Measurements from ENCODE around the gene PSMD3.
"Not testable (repeated sequence)": the region's sequence is repeated elsewhere in the genome, so short reads cannot be mapped to it uniquely, and the experiment has no call there.

The PSMD3 gene

DNA sequence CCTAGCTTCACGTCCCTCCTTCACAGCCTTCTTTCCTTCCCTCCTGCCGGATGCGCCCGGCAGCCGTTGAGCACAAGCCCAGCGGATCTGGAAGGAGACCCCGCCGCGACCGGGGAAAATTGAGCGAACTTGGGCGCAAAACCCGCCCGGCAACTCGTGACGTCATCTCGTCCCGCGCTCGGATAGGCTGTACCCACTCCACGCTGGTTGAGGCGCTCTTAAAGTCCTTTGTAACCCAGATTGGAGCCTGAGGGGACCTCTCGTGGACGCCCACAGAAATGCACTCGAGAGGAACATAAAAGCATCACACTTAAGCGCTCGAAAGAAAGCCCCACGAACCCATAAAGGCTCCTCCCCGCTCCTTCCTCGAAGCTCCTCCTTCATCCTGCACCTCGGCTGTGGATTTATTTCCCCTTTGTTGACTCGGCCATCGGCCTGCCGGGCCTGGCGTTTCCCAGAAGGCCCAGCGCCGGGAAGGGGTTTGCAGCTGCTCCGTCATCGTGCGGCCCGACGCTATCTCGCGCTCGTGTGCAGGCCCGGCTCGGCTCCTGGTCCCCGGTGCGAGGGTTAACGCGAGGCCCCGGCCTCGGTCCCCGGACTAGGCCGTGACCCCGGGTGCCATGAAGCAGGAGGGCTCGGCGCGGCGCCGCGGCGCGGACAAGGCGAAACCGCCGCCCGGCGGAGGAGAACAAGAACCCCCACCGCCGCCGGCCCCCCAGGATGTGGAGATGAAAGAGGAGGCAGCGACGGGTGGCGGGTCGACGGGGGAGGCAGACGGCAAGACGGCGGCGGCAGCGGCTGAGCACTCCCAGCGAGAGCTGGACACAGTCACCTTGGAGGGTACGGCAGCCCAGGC, at the start of gene PSMD3:
PSMD3 (plus strand) TSS at position 457 of the 856 bp plus-strand sequence; CDS start at position 621, 164 bp downstream.
- DNase-seq = peak; percentile 96

DNA sequence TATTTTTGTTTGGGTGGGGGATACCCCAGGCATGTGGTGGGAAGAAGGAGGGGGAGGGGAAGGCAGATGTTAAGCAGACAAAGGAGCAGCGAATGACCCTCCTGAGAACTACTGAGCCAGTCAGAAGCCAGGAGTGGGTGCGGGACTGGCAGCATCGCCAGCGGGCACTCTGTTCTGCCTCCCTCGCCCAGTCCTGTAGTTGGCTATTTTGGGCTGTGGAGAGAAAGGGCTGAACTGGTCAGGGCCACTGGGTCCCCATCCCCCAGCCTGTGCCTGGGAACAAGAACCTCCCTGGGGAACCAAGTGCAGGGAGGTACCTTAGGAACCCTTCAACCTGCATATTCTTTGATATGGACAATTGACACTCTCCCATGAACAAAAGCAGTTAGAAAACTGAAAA, 46.7 kb upstream of the PSMD3 start:
- no peak for DNase-seq

DNA sequence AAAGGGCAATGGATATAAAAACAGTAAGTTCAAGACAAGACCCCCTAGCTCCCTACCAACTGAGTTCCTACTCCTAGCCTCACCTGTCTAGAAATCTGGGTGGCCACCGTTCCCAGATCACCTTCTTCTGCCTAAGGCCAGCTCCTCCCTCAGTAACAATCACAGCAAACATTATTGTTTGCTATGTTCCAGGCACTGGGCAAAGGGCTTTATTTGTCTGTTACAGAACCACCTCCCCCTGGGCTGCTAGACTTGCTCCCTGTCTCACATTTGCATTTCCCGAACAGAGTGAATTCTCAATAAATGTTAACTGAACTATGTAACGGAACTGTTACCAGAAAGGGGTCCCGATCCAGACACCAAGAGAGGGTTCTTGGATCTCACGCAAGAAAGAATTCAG, 46.3 kb upstream of the PSMD3 start:
- DNase-seq = no peak

DNA sequence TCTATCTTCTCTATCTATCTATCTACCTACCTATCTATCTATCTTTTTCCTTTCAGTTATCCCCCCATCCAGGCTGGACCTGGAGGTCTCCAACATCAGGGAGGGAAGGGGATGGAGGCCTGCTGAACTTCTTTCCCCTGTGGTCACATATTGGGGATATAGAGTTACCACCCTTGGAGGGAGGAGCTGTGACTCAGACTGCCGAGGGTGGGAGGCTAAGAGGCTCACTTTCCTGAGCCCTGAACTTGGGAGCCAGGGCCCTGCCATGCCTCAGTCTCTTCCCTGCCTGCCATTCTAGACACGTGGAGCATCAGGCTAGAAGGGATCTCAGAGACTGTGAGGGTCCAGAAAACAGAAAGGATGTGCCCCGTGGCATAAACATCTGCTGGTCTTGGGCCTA, 44.7 kb upstream of the PSMD3 start:
- DNase-seq = no peak

DNA sequence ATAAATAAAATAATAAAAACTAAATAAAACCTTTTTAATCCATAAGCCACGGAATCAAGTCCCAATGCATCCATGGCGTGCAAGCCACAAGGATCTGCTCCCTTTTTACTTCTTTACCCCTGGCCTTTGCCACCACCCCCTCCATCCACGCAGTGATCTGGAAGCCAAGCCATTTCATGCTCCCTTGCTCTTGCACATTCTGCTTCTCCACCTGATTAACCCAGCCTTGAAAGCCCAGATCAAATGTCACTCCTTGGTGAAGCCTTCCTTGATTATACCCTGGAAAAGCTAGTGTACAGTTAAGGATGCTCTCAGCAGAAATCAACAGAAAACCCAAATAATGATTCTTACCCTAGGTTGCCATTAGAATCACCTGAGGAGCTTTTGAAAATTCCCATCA, 43.2 kb upstream of the PSMD3 start:
- DNase-seq = no peak

DNA sequence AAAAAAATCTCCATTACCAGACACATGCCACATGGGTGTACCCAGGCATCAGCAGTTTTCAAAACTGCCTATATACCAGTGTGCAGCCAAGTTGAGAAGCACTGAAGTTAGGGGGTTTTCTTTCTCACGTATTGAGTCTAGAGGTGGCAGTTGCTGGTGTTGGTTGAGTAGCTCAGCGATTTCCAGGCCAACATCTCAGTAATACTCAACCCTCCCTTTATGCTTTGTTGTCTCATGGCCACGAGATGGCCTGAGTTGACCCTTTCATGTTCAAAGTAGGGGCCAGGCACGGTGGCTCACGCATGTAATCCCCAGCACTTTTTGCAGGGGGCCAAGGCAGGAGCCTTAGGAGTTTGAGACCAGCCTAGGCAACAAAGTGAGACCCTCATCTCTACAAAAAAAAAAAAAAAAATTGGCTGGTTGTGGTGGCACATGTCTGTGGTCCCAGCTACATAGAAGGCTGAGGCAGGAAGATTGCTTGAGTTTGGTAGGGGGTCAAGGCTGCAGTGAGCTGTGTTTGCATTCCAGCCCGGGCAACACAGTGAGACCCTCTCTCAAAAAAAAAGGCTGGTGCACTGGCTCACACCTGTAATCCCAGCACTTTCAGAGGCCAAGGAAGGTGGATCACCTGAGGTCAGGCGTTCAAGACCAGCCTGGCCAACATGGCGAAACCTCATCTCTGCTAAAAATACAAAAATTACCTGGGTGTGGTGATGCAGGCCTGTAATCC, 42.3 kb upstream of the PSMD3 start:
- DNase-seq = no peak

DNA sequence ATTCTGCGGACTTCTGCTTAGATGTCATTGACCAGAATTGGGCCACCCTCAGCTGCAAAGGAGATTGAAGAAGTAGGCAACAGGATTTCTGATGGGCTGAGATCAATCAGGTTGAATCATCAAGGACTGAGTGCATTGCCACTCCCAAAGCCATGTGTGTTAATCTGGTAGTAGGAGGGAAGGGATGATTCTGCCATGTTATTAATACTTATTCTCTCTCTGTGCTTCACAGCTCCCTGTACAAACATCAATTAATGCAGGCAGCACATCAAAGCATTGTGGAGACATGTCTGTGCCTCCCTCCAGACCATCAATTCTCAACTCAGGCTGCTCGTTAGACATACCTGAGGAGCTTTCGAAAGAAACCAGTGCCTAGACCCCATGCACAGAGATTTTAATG, 41.5 kb upstream of the PSMD3 start:
- DNase-seq = no peak

DNA sequence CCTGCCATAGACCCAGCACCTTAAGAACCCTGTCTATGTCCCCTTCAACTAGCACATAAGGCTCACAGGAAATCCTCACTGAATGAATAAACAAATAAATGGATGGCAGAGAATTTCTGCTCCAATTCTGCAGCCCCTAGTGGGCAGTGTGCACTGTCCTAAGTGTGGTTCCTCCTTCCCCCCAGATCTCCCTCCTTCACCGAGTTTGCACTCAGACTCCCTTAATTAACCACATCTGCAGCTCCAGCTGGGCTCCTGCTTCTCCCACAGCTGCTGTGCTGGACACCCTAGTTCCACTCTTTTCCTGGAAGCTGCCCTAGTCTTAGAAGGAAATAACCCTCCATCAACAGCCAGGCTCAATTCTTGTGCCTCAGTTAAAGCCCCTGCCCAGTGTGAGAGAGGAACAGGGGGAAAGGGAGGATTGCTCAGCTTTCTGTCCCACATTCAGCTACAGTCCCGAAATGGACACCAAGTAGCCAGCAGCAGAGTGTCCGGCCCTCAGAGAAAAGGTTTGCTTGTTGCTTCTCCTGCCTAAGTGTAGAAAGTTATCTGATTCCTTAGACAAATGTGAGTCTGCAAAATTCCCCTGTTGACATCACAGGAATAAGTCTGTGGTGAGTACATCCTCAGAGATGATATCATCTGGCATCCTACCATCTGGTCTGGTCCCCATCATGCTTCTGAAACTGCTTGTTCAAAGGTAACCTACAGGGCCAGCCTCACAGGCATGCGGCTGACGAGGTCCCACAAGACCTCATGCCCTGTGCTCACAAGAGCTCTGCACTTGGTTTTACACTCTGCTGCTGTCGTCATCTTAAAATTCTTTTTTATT, 40.8 kb upstream of the PSMD3 start:
- DNase-seq = no peak

DNA sequence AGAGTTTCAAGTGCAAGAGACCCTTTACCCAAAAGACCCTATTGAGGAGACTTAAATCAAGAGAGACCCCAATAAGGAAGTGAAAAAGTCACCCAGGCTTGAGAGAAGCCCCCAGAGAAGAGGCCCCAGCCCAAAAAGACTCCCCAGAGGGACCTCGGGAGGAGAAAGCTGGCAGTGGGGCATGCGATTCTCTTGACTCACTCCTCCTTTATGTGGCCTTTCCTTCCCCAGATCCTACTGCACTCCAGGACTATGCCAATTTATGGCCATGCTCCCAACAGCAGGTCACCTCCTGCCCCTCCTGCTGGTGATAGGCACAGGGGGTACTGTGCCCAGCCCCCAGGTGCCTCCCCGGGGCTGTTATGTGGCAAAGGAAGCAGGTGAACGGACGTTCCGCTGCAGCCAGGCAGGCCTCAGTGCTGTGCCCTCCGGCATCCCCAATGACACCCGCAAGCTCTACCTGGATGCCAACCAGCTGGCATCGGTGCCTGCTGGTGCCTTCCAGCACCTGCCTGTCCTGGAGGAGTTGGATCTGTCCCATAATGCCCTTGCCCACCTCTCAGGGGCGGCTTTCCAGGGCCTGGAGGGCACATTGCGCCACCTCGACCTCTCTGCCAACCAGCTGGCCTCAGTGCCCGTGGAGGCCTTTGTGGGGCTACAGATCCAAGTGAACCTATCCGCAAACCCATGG, 36.8 kb upstream of the PSMD3 start:
- no peak for DNase-seq

DNA sequence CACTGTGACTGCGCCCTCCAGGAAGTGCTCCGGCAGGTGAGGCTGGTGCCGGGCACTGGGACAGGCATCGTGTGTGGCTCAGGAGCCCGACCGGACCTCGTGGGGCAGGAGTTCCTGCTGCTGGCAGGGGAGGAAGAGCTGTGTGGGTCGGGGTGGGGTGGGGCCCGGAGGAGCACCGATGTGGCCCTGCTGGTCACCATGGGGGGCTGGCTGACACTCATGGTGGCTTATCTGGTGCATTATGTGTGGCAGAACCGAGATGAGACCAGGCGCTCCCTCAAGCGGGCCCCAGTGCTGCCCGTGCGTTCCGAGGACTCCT, 36.3 kb upstream of the PSMD3 start:
- no peak for DNase-seq

DNA sequence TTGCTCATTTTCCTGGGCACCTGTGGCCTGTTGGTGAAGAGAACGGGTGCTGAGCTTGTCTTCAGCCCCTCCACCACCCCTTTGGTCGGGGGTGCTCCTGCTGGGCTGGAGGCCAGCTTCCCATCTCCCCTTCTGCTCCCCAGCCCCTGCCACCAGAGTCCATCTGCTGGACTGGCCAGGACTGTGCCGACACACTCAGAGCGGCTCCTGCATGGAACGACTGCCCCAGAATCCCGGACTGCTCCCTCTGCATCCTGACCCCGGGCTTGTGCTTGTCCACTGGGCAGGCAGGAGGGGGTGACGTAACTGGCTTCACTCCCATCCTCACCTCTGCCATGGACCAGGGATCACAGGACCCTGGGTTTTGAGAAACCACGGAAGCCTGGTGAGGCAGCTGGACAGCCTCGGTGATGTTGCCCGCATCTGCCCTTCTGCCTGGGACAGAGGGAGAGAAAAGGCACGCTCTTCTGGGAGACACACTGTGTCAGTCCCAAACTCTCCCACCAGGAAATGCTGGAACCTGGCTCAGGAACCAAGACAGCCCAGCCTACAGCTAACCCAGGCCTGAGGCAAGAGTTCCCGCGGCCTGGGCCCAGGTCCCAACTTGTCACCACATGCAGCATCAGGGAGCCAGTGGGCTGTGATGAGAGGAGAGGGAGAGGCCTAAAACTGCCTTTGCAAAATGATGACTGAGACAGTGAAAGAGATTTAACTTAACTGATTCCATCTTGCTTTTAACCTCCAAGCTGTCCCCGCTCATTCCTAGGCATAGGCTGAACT, 33.9 kb upstream of the PSMD3 start:
- DNase-seq = no peak

DNA sequence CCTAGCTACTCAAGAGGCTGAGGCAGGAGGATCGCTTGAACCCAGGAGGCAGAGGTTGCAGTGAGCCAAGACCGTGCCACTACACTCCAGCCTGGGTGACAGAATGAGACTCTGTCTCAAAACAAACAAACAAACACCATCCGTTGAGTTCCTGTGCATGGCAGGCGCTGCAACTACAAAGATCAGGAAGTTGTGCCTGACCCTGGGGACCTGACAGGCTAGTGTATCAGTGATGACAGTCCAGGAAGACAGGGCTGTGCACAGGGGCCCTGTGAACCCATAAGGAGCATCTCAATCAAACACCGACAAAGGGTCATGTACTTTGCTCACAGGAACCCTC, 32.1 kb upstream of the PSMD3 start:
- DNase-seq = not testable (repeated sequence)

DNA sequence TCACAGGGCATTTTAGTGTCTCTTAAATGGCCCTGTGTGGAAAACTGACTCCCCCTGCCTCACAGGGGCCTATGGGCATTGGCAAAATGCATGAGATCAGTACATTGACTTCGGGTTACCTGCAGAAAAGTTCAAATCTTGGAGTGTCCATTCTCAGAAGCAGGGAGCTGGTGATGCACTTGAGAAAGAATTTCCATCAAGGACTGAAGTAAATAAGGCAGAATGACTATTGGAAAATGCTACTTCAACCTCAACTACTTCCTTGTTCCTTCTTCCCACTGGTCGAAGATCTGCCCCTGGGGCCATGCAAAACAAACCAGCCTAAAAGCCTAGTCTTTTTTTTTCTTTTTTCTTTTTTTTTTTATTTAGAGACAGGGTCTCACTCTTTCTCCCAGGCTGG, 31.6 kb upstream of the PSMD3 start:
- DNase-seq = no peak

DNA sequence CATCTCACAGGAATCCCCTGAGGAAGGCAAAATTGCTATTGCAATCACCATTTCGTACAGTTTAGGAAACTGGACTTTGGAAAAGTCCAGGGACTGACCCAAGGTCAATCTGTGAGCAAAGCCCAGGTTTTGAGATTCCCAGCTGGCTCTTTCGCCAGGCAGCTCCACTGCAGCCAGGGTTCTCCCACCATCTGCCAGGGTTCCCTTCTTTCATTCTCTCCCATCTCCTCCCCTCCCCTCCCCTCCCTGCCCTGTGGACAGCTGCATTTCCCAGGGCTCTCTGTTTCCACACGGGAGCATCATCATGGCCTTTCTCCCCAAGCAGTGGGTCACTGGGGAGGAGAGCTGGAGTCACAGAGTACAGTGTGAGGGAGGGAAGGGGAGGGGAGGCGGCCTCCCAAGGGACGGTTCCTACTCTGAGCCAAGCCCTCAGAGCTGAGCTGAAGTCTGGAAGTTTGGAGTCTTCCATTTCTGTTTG, 29.7 kb upstream of the PSMD3 start:
- no peak for DNase-seq

DNA sequence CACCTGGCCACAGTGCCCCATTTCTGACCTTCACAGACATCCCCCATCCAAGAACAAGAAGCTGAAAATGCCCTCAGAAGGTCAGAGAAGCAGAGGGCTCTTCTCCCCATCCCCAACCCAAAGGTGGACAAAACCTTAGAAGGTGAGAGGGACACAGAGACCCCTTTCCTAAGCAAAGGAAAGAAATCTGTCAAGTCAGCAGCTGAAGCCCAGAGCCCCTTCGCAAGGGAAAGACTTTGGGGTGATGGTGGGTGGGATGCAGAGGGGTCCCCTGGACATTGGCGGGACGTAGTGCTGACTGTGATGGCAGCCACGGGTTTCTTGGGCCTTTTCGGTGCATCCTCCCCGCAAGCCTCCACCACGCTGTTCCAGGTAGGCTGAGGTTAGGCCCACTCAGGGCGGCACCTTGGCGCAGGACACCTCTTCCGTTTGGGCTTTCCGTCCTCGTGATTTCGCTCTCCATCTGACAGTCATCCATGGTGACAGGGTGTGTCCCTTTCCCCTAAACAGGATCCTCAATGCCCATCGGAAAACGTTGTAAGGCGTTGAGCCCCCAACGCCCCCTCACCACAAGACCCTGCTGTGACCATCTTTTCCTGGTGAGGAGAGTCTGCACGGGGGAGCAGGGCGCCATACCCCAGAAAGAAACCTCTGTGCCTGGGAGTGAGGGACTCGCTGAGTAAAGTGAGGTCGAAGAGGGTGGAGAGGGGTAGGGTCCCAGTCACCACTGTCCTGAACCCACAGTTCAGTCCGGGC, 28.5 kb upstream of the PSMD3 start:
- no peak for DNase-seq

DNA sequence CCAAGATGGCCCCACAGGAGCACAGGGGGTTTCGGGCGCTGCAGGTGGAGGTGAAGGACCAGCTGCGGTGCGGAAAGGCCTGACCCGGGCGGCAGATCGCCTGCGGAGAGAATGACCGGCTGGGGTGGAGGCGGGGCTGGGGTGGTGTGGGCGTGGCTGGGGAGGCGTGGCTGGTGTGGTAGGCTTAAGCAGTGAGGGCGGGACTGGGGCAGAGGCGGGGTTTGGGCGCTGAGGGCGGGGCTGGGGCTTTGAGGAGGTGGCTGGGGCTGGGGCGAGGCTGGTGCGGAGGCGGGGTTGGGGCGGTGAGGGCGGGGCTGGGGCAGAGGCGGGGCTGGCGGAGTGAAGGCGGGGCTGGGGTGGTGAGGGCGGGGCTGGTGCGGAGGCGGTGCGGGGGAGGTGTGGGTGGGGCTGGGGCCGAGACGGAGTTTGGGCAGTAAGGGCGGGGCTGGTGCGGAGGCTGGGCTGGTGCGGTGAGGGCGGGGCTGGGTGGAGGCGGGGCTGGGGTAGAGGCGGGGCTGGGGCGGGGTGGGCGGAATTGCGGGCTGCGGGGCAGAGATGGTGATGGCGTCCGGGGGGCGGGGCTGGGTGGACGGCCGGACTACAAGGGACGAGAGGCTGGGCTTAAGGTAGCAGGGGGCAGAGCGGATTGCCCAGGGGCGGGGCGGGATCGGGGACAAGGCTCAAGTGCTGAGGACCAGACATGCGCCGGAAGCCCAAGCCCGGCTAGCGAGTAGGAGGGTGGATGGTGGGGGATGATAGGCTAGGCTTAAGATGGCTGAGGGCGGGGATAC, 27.7 kb upstream of the PSMD3 start:
- DNase-seq = peak; percentile 91

DNA sequence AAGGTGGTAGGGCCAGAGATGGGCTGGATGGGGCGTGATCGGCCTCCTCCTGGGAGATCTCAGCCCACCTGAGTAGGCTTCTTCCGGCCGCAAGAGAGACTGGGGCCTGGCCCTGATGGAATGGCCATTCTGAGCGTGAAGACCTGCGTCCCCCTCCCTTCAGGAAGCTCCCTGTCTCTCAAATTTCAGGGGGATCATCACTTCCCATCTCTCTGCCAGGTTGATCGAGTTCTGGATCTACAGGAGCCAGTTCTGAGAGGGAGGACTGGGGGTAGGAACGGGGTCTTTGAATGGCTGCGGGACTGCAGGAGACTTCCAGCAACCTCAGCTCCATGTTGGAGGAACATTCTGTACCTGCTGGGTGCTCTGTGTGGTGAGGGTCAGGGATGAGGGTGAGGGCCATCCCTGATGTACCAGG, 27.1 kb upstream of the PSMD3 start:
- DNase-seq = no peak

DNA sequence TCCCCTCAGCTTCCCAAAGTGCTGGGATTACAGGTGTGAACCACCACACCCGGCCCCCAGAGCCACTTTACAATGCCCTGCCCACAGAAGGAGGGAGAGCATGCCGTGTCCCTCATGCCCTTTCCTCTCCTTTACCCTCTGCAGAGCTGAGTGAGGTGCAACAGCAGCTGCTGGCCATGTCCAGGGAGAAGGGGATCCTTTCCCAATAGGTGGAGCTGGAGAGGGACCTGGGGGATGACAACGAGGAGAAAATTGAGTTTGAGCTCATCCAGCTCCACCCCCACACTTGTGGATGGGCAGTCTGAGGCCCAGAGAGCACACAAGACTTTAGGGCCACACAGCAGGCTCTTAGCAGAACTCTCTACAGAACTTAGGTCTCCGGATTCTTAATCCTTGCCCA, 25.7 kb upstream of the PSMD3 start:
- no peak for DNase-seq

DNA sequence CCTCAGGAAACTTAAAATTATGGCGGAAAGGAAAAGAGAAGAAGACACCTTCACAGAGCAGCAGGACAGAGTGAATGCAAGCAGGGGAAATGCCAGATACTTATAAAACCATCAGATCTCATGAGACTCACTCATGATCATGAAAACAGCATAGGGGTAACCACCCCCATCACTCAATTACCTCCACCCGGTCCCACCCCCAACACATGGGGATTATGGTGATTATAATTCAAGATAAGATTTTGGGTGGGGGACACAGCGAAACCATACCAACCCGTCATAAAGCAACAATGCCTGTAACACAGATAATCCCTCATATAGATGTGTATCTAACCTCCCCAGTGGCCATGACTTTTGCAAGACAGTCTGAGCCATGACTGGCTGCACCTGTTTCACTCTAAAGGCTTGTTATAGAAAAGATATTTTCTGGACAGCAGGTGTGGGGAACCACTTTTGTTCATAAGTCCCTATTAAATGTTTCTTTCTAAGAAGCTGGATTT, 24.8 kb upstream of the PSMD3 start:
- DNase-seq = no peak

DNA sequence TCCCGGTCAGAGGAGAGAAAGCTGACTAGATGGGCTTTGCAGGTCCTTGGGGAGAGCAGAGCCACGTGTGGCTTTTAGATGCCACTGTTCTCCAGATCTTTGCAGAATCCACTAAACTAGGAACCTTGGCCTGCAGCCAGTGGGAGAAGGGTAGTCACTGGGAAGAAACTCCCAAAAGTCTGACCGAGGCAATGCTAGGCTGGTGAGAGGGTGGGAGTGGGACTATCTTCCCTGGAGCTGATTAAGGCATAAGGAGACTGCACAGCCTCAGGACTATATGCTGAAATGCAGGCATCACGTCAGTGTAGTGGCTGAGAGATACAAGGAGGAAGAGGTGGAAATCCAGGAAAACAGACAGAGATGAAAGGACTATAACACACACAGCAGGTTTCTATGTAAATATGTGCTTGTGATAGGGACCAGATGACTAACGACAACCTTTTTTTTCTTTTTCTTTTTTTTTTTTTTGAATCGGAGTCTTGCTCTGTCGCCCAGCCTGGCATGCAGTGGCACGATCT, 20.0 kb upstream of the PSMD3 start:
- no peak for DNase-seq

All from NCI-H187 treated with DMSO at 0.1 percent for 48 hours (cell line).